BLaER1 treated with 17β-estradiol and CSF1 and Interleukin-3, amounts not matched to agents 10 nM and 100 nM (cell line): Measurements from ENCODE around the gene AAMP.

ENCODE experiments used
- H3K27ac ChIP-seq, 11 experiments: shearing (Covaris generic); formaldehyde crosslinking; 2 replicates each; pipeline ENCODE4 v1.8.1; 2022
- H3K27me3 ChIP-seq, 11 experiments: shearing (Covaris generic); formaldehyde crosslinking; 2 replicates each; pipeline ENCODE4 v1.8.1; 2022
- H3K36me3 ChIP-seq, 11 experiments: shearing (Covaris generic); formaldehyde crosslinking; 2 replicates each; pipeline ENCODE4 v1.8.1; 2022
- H3K4me1 ChIP-seq, 10 experiments: shearing (Covaris generic); formaldehyde crosslinking; 2 replicates each; pipeline ENCODE4 v1.8.1; 2022
- H3K4me2 ChIP-seq, 11 experiments: shearing (Covaris generic); formaldehyde crosslinking; 2 replicates each; pipeline ENCODE4 v1.8.1; 2022
- H3K4me3 ChIP-seq, 10 experiments: shearing (Covaris generic); formaldehyde crosslinking; 2 replicates each; pipeline ENCODE4 v1.8.1; 2022
- H3K9ac ChIP-seq, 11 experiments: shearing (Covaris generic); formaldehyde crosslinking; 2 replicates each; pipeline ENCODE4 v1.8.1; 2022
- H3K9me3 ChIP-seq, 11 experiments: shearing (Covaris generic); formaldehyde crosslinking; replicated peaks in 1 of 11; 2 replicates each; pipeline ENCODE4 v1.8.1; 2022
- H4K20me1 ChIP-seq, 11 experiments: shearing (Covaris generic); formaldehyde crosslinking; 2 replicates each; pipeline ENCODE4 v1.8.1; 2022
- Cebpa-rat ChIP-seq, 11 experiments: shearing (Covaris generic); IDR thresholded peaks; 2 replicates each; pipeline ENCODE4 v1.8.1; 2022

AAMP gene

GRCh38 chr2:218264773-218265561 is 5.0 kb downstream of the AAMP start:
- H3K4me2 ChIP-seq: peak overlapping the region in 10 of 11 experiments; percentile 31 to 98 (median 88); a peak in 18 of 22 replicates
- peaks cover 44 to 87% (median 72%) of the 10 kb centered on the region in 10 experiments for H3K4me1 ChIP-seq

GRCh38 chr2:218263817-218264641 is 5.9 kb downstream of the AAMP start:
- peaks cover 0 to 70% (median 34%) of the 10 kb centered on the region in 11 experiments; a peak in 17 of 22 replicates for H4K20me1 ChIP-seq
- H3K4me3 ChIP-seq: no peak overlapping the region
- peak overlapping the region in 10 of 11 experiments; percentile 31 to 98 (median 88); a peak in 18 of 22 replicates for H3K4me2 ChIP-seq
- peak overlapping the region in 10 of 11 experiments; percentile 33 to 76 (median 52); a peak in 16 of 22 replicates for H3K9ac ChIP-seq
- no peak for TF ChIP-seq Cebpa-rat (IDR thresholded peaks at IDR 0.05)
- peaks cover 49 to 66% (median 59%) of the 10 kb centered on the region in 11 experiments for H3K36me3 ChIP-seq
- peaks cover 49 to 93% (median 78%) of the 10 kb centered on the region in 10 experiments for H3K4me1 ChIP-seq
- no peaks in the 10 kb centered on the region for H3K9me3 ChIP-seq
- no peaks in the 10 kb centered on the region for H3K27me3 ChIP-seq
- peak overlapping the region in 10 of 11 experiments; percentile 10 to 89 (median 80); a peak in 17 of 22 replicates for H3K27ac ChIP-seq

More at GRCh38 chr2:218264773-218265561, 5.0 kb downstream of the AAMP start:
- H3K9me3 ChIP-seq: no peaks in the 10 kb centered on the region
- H3K36me3 ChIP-seq: peaks cover 49 to 67% (median 59%) of the 10 kb centered on the region in 11 experiments
- H3K27me3 ChIP-seq: no peaks in the 10 kb centered on the region
- H3K9ac ChIP-seq: peak overlapping the region; percentile 4 to 76 (median 48); a peak in 16 of 22 replicates
- H3K4me3 ChIP-seq: no peak overlapping the region
- H4K20me1 ChIP-seq: peaks cover 0 to 76% (median 34%) of the 10 kb centered on the region in 11 experiments; a peak in 17 of 22 replicates
- no peak for TF ChIP-seq Cebpa-rat (IDR thresholded peaks at IDR 0.05)
- peak overlapping the region in 10 of 11 experiments; percentile 10 to 89 (median 80); a peak in 16 of 22 replicates for H3K27ac ChIP-seq

GRCh38 chr2:218262631-218263586 is 7.0 kb downstream of the AAMP start:
- Histone ChIP-seq H3K27ac (peak overlapping the region in 10 of 11 experiments; percentile 66 to 89 (median 80); a peak in 16 of 22 replicates), H3K4me1 (peaks cover 52 to 94% (median 80%) of the 10 kb centered on the region in 10 experiments), H3K9me3 (no peaks in the 10 kb centered on the region), H3K4me2 (peak overlapping the region; percentile 78 to 98 (median 87)), H3K27me3 (no peaks in the 10 kb centered on the region), H3K9ac (peak overlapping the region in 9 of 11 experiments; percentile 58 to 76 (median 71); a peak in 13 of 22 replicates), H3K4me3 (peak overlapping the region in 4 of 10 experiments; percentile 27 to 63 (median 45); a peak in 4 of 20 replicates), H4K20me1 (peaks cover 0 to 59% (median 29%) of the 10 kb centered on the region in 11 experiments; a peak in 17 of 22 replicates), H3K36me3 (peaks cover 49 to 58% (median 55%) of the 10 kb centered on the region in 11 experiments)
- TF ChIP-seq Cebpa-rat (IDR thresholded peaks at IDR 0.05): no peak

- H3K27me3 ChIP-seq: no peaks in the 10 kb centered on the region
- peak overlapping the region; percentile 78 to 98 (median 87) for H3K4me2 ChIP-seq
- H3K4me3 ChIP-seq: peak overlapping the region in 6 of 10 experiments; percentile 24 to 63 (median 34); a peak in 10 of 20 replicates
- H4K20me1 ChIP-seq: peaks cover 0 to 54% (median 24%) of the 10 kb centered on the region in 11 experiments; a peak in 18 of 22 replicates
- peak overlapping the region; percentile 58 to 76 (median 70) for H3K9ac ChIP-seq
- no peak for TF ChIP-seq Cebpa-rat (IDR thresholded peaks at IDR 0.05)
- peak overlapping the region; percentile 53 to 89 (median 79); a peak in 21 of 22 replicates for H3K27ac ChIP-seq
- no peaks in the 10 kb centered on the region for H3K9me3 ChIP-seq
- H3K36me3 ChIP-seq: peaks cover 44 to 52% (median 48%) of the 10 kb centered on the region in 11 experiments
- H3K4me1 ChIP-seq: peaks cover 59 to 99% (median 83%) of the 10 kb centered on the region in 10 experiments
Measured at GRCh38 chr2:218262237-218262600, 7.7 kb downstream of the AAMP start.

- peaks cover 64 to 99% (median 88%) of the 10 kb centered on the region in 10 experiments for H3K4me1 ChIP-seq
- peaks cover 0 to 54% (median 24%) of the 10 kb centered on the region in 11 experiments; a peak in 18 of 22 replicates for H4K20me1 ChIP-seq
- H3K36me3 ChIP-seq: peaks cover 38 to 48% (median 45%) of the 10 kb centered on the region in 11 experiments
- no peak for TF ChIP-seq Cebpa-rat (IDR thresholded peaks at IDR 0.05)
- peak overlapping the region; percentile 78 to 98 (median 87) for H3K4me2 ChIP-seq
- H3K9me3 ChIP-seq: no peaks in the 10 kb centered on the region
- peak overlapping the region in 8 of 10 experiments; percentile 24 to 63 (median 29); a peak in 13 of 20 replicates for H3K4me3 ChIP-seq
- H3K9ac ChIP-seq: peak overlapping the region; percentile 58 to 76 (median 70)
- H3K27me3 ChIP-seq: no peaks in the 10 kb centered on the region
- peak overlapping the region; percentile 53 to 89 (median 79) for H3K27ac ChIP-seq
Measured at GRCh38 chr2:218261423-218262236, 8.3 kb downstream of the AAMP start.

GRCh38 chr2:218260742-218261422 is 9.1 kb downstream of the AAMP start, which contains the start of gene GPBAR1:
Gene GPBAR1 (plus strand): TSS chr2:218261015. CDS start chr2:218262725, 1,710 bp downstream.
- no peaks in the 10 kb centered on the region for H3K9me3 ChIP-seq
- TF ChIP-seq Cebpa-rat (IDR thresholded peaks at IDR 0.05): no peak
- H4K20me1 ChIP-seq: peaks cover 0 to 54% (median 24%) of the 10 kb centered on the region in 11 experiments; a peak in 18 of 22 replicates
- peak within 1 kb of the TSS; percentile 58 to 76 (median 70) for H3K9ac ChIP-seq
- H3K27me3 ChIP-seq: no peaks in the 10 kb centered on the region
- H3K36me3 ChIP-seq: peaks cover 36 to 48% (median 45%) of the 10 kb centered on the region in 11 experiments
- peaks cover 64 to 100% (median 93%) of the 10 kb centered on the region in 10 experiments for H3K4me1 ChIP-seq
- H3K27ac ChIP-seq: peak within 1 kb of the TSS; percentile 53 to 89 (median 79)
- peak within 1 kb of the TSS in 8 of 10 experiments; percentile 24 to 63 (median 29); a peak in 13 of 20 replicates for H3K4me3 ChIP-seq
- H3K4me2 ChIP-seq: peak within 1 kb of the TSS; percentile 78 to 98 (median 87)
